Nephron progenitor cell (in vitro differentiated cells): ENCODE results near the gene TGFB1I1.
"Not testable (repeated sequence)": the region's sequence is repeated elsewhere in the genome, so short reads cannot be mapped to it uniquely, and the experiment has no call there.

Experiments used
- DNase-seq: peaks from one replicate; pipeline ENCODE4 v3.0.0; 2021
- H3K27ac Mint-ChIP-seq: 2 replicates; pipeline ENCODE4 v1.8.0; 2021; ENCODE audit warnings: mild to moderate bottlenecking, moderate library complexity, mixed read lengths
- H3K27me3 Mint-ChIP-seq: 2 replicates; pipeline ENCODE4 v1.8.0; 2021; ENCODE audit warnings: mild to moderate bottlenecking, low read depth, mixed read lengths; ENCODE audit not compliant: poor library complexity
- H3K36me3 Mint-ChIP-seq: 2 replicates; pipeline ENCODE4 v1.8.0; 2021; ENCODE audit warnings: low read depth, mixed read lengths
- H3K4me1 Mint-ChIP-seq: 2 replicates; pipeline ENCODE4 v1.8.0; 2021; ENCODE audit warnings: mixed read lengths
- H3K4me3 Mint-ChIP-seq: 2 replicates; pipeline ENCODE4 v1.8.0; 2021; ENCODE audit warnings: mild to moderate bottlenecking, moderate library complexity, mixed read lengths
- H3K9me3 Mint-ChIP-seq: 2 replicates; pipeline ENCODE4 v1.8.0; 2021; ENCODE audit warnings: mild to moderate bottlenecking, moderate library complexity, mixed read lengths
- TF ChIP-seq, protein P1 (sequence below): fragments of 200-600 bp; sonication (generic); IDR thresholded peaks from 2 replicates; pipeline ENCODE4 v1.5.0; 2021; ENCODE audit warnings: antibody characterized with exemption

The TGFB1I1 gene

DNA sequence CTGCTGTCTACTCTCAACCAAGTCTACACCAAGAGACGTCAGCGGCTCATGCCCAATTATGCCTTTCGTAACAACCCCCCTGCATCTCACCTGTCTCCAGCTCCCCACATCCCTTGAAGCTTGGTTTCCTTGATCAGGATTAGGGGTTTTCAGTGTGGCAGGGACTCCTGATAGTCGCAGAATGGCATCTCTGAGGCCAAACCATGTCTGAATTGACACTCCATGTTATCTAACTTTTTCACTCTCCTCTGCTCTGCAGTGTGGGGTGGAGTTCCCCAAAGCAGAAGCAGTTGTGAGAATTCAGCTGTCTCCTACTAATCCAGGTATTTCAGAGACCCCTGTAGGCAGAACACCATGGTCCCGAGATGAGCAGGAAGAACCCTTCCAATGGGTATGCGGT is 50.1 kb downstream of the TGFB1I1 start:
- no peak overlapping the region for H3K27ac Mint-ChIP-seq
- TF ChIP-seq, protein P1, sequence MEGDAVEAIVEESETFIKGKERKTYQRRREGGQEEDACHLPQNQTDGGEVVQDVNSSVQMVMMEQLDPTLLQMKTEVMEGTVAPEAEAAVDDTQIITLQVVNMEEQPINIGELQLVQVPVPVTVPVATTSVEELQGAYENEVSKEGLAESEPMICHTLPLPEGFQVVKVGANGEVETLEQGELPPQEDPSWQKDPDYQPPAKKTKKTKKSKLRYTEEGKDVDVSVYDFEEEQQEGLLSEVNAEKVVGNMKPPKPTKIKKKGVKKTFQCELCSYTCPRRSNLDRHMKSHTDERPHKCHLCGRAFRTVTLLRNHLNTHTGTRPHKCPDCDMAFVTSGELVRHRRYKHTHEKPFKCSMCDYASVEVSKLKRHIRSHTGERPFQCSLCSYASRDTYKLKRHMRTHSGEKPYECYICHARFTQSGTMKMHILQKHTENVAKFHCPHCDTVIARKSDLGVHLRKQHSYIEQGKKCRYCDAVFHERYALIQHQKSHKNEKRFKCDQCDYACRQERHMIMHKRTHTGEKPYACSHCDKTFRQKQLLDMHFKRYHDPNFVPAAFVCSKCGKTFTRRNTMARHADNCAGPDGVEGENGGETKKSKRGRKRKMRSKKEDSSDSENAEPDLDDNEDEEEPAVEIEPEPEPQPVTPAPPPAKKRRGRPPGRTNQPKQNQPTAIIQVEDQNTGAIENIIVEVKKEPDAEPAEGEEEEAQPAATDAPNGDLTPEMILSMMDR, result no peak
- H3K27me3 Mint-ChIP-seq, result peaks cover 22% of the 10 kb centered on the region
- DNase-seq, result no peak
- peaks cover 10% of the 10 kb centered on the region for H3K9me3 Mint-ChIP-seq
- H3K4me1 Mint-ChIP-seq, result no peaks in the 10 kb centered on the region
- H3K4me3 Mint-ChIP-seq, result no peak overlapping the region
- no peaks in the 10 kb centered on the region for H3K36me3 Mint-ChIP-seq

DNA sequence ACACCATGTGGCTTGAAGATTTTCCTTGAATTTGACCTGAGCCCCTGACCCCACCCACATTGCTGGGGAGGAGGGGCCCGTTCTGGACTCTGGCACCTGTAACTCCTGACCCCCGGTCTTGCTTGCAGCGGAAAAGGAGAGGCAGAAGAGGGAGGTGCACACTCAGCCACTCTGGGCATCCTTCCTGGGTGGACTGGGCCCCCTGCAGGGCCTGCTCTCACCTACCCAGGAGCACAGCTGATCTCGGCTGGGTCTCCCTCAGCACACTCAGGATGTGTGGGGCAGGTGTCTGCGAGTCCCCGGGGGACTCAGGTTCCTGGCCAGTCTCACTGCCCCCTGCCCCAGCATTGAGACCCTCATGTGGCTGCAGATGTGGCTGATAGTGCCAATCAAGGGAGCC is 51.8 kb downstream of the TGFB1I1 start:
- not testable (repeated sequence) for H3K27ac Mint-ChIP-seq, H3K9me3 Mint-ChIP-seq, H3K4me3 Mint-ChIP-seq, H3K36me3 Mint-ChIP-seq, H3K4me1 Mint-ChIP-seq, DNase-seq
- H3K27me3 Mint-ChIP-seq, result peaks cover 22% of the 10 kb centered on the region

- no peak for DNase-seq
- no peak overlapping the region for H3K27ac Mint-ChIP-seq
- H3K36me3 Mint-ChIP-seq, result no peaks in the 10 kb centered on the region
- peaks cover 22% of the 10 kb centered on the region for H3K27me3 Mint-ChIP-seq
- H3K9me3 Mint-ChIP-seq, result no peaks in the 10 kb centered on the region
- H3K4me1 Mint-ChIP-seq, result peaks cover 13% of the 10 kb centered on the region
- TF ChIP-seq, protein P1, result no peak
- H3K4me3 Mint-ChIP-seq, result no peak overlapping the region
These were observed 53.2 kb downstream of the TGFB1I1 start for GRCh38 chr16:31525113-31525512.
